ENCODE results near the gene TAGLN3.

TAGLN3 gene

GRCh38 chr3:112013058-112013783 is 14.5 kb downstream of the TAGLN3 start:
- peak; percentile 60 for DNase-seq (ENCODE audit: low spot score)
- in situ Hi-C loops (cut with MboI; ENCODE audit: low sequenced_read_pairs, unreplicated experiment), result no loop called here

GRCh38 chr3:112013784-112014143 is 15.0 kb downstream of the TAGLN3 start:
- DNase-seq (ENCODE audit: low spot score), result no peak
- TF ChIP-seq CTCF (IDR thresholded peaks at IDR 0.05; ENCODE audit: borderline replicate concordance, control extremely low read depth, extremely low read depth, insufficient read depth, missing control alignments), result no peak
- in situ Hi-C loops (cut with MboI; ENCODE audit: low sequenced_read_pairs, unreplicated experiment), result no loop called here

More at GRCh38 chr3:112013058-112013783, 14.5 kb downstream of the TAGLN3 start:
- peak; percentile 63 for TF ChIP-seq CTCF (IDR thresholded peaks at IDR 0.05; ENCODE audit: borderline replicate concordance, control extremely low read depth, extremely low read depth, insufficient read depth, missing control alignments)

- no peak for TF ChIP-seq CTCF (IDR thresholded peaks at IDR 0.05; ENCODE audit: borderline replicate concordance, control extremely low read depth, extremely low read depth, insufficient read depth, missing control alignments)
- no peak for DNase-seq (ENCODE audit: low spot score)
- in situ Hi-C loops (cut with MboI; ENCODE audit: low sequenced_read_pairs, unreplicated experiment), result no loop called here
These were observed 18.4 kb downstream of the TAGLN3 start for GRCh38 chr3:112017091-112017490.

GRCh38 chr3:112018712-112019111 is 20.0 kb downstream of the TAGLN3 start:
- TF ChIP-seq CTCF (IDR thresholded peaks at IDR 0.05; ENCODE audit: borderline replicate concordance, control extremely low read depth, extremely low read depth, insufficient read depth, missing control alignments), result no peak
- in situ Hi-C loops (cut with MboI; ENCODE audit: low sequenced_read_pairs, unreplicated experiment), result no loop called here
- no peak for DNase-seq (ENCODE audit: low spot score)

DNA sequence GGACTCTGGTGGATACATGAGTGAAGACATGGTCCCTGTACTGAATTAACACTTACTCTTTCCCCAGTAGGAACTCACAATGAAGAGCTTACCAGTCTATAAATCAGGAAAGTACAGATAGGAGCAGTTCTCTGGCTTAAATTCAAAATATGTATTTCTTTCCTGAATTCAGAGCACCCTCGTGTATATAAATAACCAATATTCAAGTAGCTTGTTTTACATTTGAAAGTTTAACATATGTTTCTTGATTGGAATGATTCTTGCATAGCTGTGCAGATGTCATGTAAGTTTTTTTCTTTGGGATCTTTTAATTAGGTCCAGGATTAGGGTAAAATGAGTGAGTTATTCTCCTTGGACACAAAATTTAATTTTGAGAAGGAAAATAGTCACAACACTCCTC is 21.0 kb downstream of the TAGLN3 start:
- no peak for TF ChIP-seq CTCF (IDR thresholded peaks at IDR 0.05; ENCODE audit: borderline replicate concordance, control extremely low read depth, extremely low read depth, insufficient read depth, missing control alignments)
- no peak for DNase-seq (ENCODE audit: low spot score)
- in situ Hi-C loops (cut with MboI; ENCODE audit: low sequenced_read_pairs, unreplicated experiment), result no loop called here

GRCh38 chr3:112020674-112021085 is 22.0 kb downstream of the TAGLN3 start:
- in situ Hi-C loops (cut with MboI; ENCODE audit: low sequenced_read_pairs, unreplicated experiment), result no loop called here
- TF ChIP-seq CTCF (IDR thresholded peaks at IDR 0.05; ENCODE audit: borderline replicate concordance, control extremely low read depth, extremely low read depth, insufficient read depth, missing control alignments), result no peak

More at GRCh38 chr3:112020674-112021085, 22.0 kb downstream of the TAGLN3 start:
- DNase-seq (ENCODE audit: low spot score), result no peak

All from GM13976 (cell line).